Prostate gland (tissue), 2 donors: ENCODE measurements around the gene TAS2R41.
"Not testable (repeated sequence)": the region's sequence is repeated elsewhere in the genome, so short reads cannot be mapped to it uniquely, and the experiment has no call there.

ENCODE experiments used
- POLR2A ChIP-seq: fragments of 450-650 bp; IDR thresholded peaks from one replicate; pipeline ENCODE4 v1.6.1; 2016; ENCODE audit warnings: antibody characterized with exemption, mild to moderate bottlenecking
- POLR2AphosphoS5 ChIP-seq: sonication (generic); formaldehyde crosslinking; IDR thresholded peaks from one replicate; pipeline ENCODE4 v1.6.1; 2017; ENCODE audit warnings: antibody characterized with exemption
- TF ChIP-seq, protein P1 (sequence below), 4 experiments: fragments of 200-600 bp in 2 of 4; fragments of 450-650 bp in 2 of 4; sonication (generic) in 2 of 4; IDR thresholded peaks; 1 replicate in 3 of 4; 2 replicates in 1 of 4; pipeline ENCODE4 v1.5.1; 2016 to 2019; ENCODE audit warnings: antibody characterized with exemption in 4 of 4, mild to moderate bottlenecking in 2 of 4, moderate library complexity in 2 of 4

DNA sequence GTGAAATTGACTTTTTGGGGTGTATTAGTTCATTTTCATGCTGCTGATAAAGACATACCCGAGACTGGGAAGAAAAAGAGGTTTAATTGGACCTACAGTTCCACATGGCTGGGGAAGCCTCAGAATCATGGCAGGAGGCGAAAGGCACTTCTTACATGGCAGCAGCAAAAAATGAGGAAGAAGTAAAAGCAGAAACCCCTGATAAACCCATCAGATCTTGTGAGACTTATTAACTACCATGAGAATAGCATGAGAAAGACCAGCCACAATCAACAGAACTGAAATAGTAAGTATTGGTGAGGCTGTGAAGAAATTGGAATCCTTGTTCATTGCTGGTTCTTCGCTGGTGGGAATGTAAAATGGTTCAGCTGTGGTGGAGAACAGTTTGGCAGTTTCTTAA, 8.6 kb downstream of the TAS2R41 start:
- TF ChIP-seq POLR2A, POLR2AphosphoS5: not testable (repeated sequence)
- TF ChIP-seq, protein P1, sequence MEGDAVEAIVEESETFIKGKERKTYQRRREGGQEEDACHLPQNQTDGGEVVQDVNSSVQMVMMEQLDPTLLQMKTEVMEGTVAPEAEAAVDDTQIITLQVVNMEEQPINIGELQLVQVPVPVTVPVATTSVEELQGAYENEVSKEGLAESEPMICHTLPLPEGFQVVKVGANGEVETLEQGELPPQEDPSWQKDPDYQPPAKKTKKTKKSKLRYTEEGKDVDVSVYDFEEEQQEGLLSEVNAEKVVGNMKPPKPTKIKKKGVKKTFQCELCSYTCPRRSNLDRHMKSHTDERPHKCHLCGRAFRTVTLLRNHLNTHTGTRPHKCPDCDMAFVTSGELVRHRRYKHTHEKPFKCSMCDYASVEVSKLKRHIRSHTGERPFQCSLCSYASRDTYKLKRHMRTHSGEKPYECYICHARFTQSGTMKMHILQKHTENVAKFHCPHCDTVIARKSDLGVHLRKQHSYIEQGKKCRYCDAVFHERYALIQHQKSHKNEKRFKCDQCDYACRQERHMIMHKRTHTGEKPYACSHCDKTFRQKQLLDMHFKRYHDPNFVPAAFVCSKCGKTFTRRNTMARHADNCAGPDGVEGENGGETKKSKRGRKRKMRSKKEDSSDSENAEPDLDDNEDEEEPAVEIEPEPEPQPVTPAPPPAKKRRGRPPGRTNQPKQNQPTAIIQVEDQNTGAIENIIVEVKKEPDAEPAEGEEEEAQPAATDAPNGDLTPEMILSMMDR (IDR thresholded peaks at IDR 0.05) = not testable (repeated sequence)
